Activated naive CD4-positive, alpha-beta T cell (primary cell): ENCODE results near the gene CNPPD1.
A peak's percentile ranks its signal among the peaks of the same experiment; 100 is the strongest.
"Not testable (repeated sequence)": the region's sequence is repeated elsewhere in the genome, so short reads cannot be mapped to it uniquely, and the experiment has no call there.

ENCODE experiments used
- DNase-seq, 4 experiments: peaks; one replicate each; lab custom pipeline; 2025; lab: John Stamatoyannopoulos, UW

Gene CNPPD1

GRCh38 chr2:219207884-219208740 is 31.4 kb upstream of the CNPPD1 start:
- DNase-seq: no peak

- no peak for DNase-seq
Observed at GRCh38 chr2:219207134-219207883, 30.6 kb upstream of the CNPPD1 start.

GRCh38 chr2:219206328-219207133 is 29.8 kb upstream of the CNPPD1 start, which contains the start of gene ZFAND2B:
Gene ZFAND2B, plus strand, starts transcription at chr2:219206782. Its CDS starts 206 bp downstream, at chr2:219206988.
- DNase-seq: peak; percentile 84 to 95 (median 88)

GRCh38 chr2:219205981-219206327 is 29.2 kb upstream of the CNPPD1 start:
- no peak for DNase-seq

GRCh38 chr2:219205165-219205538 is 28.4 kb upstream of the CNPPD1 start:
- no peak for DNase-seq

- DNase-seq: no peak
Observed at GRCh38 chr2:219204425-219205164, 27.9 kb upstream of the CNPPD1 start.

- not testable (repeated sequence) for DNase-seq
Observed at GRCh38 chr2:219201331-219201730, 24.6 kb upstream of the CNPPD1 start.

- not testable (repeated sequence) for DNase-seq
Observed at GRCh38 chr2:219200502-219201326, 24.0 kb upstream of the CNPPD1 start.

GRCh38 chr2:219199470-219200211 is 22.9 kb upstream of the CNPPD1 start:
- no peak for DNase-seq

- no peak for DNase-seq
Observed at GRCh38 chr2:219198974-219199373, 22.2 kb upstream of the CNPPD1 start.

- DNase-seq: no peak
Observed at GRCh38 chr2:219197388-219197787, 20.7 kb upstream of the CNPPD1 start.

GRCh38 chr2:219186754-219187456 is 10.2 kb upstream of the CNPPD1 start:
- no peak for DNase-seq

GRCh38 chr2:219184121-219184520 is 7.4 kb upstream of the CNPPD1 start:
- no peak for DNase-seq

- DNase-seq: no peak
Observed at GRCh38 chr2:219183151-219183772, 6.5 kb upstream of the CNPPD1 start.

GRCh38 chr2:219182331-219183150 is 5.8 kb upstream of the CNPPD1 start:
- DNase-seq: no peak

GRCh38 chr2:219181531-219181930 is 4.8 kb upstream of the CNPPD1 start:
- DNase-seq: no peak

- DNase-seq: no peak
Observed at GRCh38 chr2:219180961-219181360, 4.2 kb upstream of the CNPPD1 start.
